ENCODE data around the gene TMEM51.
"Not testable (repeated sequence)": the region's sequence is repeated elsewhere in the genome, so short reads cannot be mapped to it uniquely, and the experiment has no call there.

The TMEM51 gene

GRCh38 chr1:15124362-15125100 is 29.0 kb upstream of the TMEM51 start:
- no peak for DNase-seq

- no peak for DNase-seq
These were observed 28.3 kb upstream of the TMEM51 start for GRCh38 chr1:15125101-15125745.

GRCh38 chr1:15128077-15128476 is 25.5 kb upstream of the TMEM51 start:
- DNase-seq, result no peak

- peak; percentile 55 for DNase-seq
These were observed 24.8 kb upstream of the TMEM51 start for GRCh38 chr1:15128520-15129313.

- no peak for DNase-seq
These were observed 23.6 kb upstream of the TMEM51 start for GRCh38 chr1:15129944-15130343.

- DNase-seq, result no peak
These were observed 22.9 kb upstream of the TMEM51 start for GRCh38 chr1:15130607-15131006.

- no peak for DNase-seq
These were observed 20.6 kb upstream of the TMEM51 start for GRCh38 chr1:15132965-15133364.

GRCh38 chr1:15134285-15134684 is 19.3 kb upstream of the TMEM51 start:
- DNase-seq, result no peak

- DNase-seq, result not testable (repeated sequence)
These were observed 17.9 kb upstream of the TMEM51 start for GRCh38 chr1:15135604-15136003.

GRCh38 chr1:15137809-15138208 is 15.7 kb upstream of the TMEM51 start:
- no peak for DNase-seq

- peak; percentile 50 for DNase-seq
These were observed 13.7 kb upstream of the TMEM51 start for GRCh38 chr1:15139654-15140350.

GRCh38 chr1:15141935-15142539 is 11.5 kb upstream of the TMEM51 start:
- no peak for DNase-seq

GRCh38 chr1:15145327-15145726 is 8.2 kb upstream of the TMEM51 start:
- DNase-seq, result no peak

GRCh38 chr1:15146142-15146680 is 7.3 kb upstream of the TMEM51 start:
- DNase-seq, result no peak

GRCh38 chr1:15146971-15147376 is 6.6 kb upstream of the TMEM51 start:
- no peak for DNase-seq

GRCh38 chr1:15148004-15148403 is 5.5 kb upstream of the TMEM51 start:
- no peak for DNase-seq

- no peak for DNase-seq
These were observed 5.1 kb upstream of the TMEM51 start for GRCh38 chr1:15148475-15148874.

GRCh38 chr1:15148941-15149340 is 4.6 kb upstream of the TMEM51 start:
- no peak for DNase-seq

- DNase-seq, result no peak
These were observed 3.2 kb upstream of the TMEM51 start for GRCh38 chr1:15150376-15150775.

GRCh38 chr1:15151377-15151806 is 2.2 kb upstream of the TMEM51 start:
- DNase-seq, result no peak

GRCh38 chr1:15151871-15152270 is 1.7 kb upstream of the TMEM51 start:
- DNase-seq, result no peak

Measured in right kidney (tissue), 1 donor.